ENCODE data around the gene KREMEN1.
"Not testable (repeated sequence)": the region's sequence is repeated elsewhere in the genome, so short reads cannot be mapped to it uniquely, and the experiment has no call there.

The KREMEN1 gene

DNA sequence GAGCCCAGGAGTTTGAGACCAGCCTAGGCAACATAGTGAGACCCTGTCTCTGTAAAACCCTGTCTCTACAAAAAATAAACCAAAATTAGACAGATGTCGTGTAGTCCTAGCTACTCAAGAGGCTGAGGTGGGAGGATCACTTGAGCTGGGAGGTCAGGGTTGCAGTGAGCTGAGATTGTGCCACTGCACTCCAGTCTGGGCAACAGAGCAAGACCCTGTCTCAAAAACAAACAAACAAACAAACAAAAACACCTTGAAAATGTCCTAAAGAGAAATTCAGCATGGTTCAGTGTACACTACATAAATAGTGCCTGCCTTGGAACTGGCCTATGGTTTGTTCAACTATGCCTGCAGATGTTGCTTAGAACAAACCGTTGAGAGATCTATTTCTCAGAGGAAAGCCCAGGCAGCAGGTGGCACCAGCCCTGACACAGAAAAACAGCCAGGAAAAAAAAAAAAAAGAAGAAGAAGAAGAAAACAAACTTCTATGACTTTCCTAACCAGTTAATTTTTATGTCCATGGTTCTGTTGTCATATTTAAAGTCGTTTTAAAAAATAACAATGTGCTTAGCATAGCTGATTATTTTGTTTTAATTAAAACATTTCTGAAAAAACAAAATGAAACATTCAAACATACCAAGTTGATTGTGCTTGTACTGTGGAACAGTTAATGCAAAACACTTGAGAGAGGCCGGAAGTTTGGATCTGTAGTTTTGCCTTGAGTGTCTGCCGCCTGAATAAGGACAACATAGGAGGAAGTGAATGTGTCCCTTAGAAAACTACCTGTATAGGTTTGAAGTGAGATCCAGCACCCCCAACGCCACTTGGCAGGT is 5.4 kb downstream of the KREMEN1 start:
- DNase-seq (ENCODE audit: low spot score) = no peak

DNA sequence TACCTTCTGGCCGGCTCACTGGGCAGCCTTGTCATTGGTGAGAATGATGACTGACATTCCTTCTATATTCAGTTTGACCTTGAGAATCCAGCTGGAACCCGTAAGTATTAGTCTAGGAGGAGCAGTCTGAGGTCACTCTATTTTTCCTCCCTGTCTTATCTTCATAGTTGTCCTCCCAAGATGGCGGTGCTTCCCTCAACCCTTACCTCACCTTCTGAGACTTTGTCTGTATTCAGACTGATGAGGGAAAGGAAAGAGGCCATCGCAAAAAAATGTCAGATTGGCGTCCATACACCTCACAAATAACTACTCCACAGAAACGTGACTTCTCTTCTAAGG is 6.0 kb downstream of the KREMEN1 start:
- DNase-seq (ENCODE audit: low spot score) = no peak

DNA sequence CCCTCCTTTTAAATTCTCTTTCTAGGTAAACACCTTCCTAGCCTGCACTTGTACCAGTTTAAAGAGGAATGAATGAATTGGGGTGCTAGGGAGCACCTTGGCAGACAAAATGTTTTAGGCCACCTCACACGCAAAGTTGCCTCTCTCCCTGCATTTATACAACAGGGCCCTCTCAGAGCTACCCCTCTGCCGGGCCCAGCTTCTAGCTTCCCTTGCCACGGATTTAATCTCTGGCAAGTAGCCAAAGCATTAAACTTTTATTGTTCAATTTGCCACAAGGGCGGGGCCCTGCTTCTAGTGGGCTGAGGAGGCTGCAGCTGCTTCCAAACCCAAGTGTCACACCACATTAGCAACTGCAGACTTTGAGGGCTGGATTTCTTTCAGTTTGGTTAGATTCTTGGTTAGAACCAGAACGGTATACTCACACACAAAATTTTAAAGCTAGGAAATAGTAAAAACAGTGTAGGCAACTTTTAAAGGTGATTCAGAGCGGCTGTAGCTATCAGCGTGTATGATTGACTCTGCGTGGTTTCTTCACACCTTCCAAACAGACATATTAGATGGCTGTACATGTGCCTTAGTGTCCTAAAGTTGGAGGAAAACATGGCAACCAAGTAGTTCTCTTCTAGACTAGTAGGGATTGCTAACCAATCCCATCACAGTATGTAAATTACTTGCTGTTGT is 6.5 kb downstream of the KREMEN1 start:
- no peak for DNase-seq (ENCODE audit: low spot score)

DNA sequence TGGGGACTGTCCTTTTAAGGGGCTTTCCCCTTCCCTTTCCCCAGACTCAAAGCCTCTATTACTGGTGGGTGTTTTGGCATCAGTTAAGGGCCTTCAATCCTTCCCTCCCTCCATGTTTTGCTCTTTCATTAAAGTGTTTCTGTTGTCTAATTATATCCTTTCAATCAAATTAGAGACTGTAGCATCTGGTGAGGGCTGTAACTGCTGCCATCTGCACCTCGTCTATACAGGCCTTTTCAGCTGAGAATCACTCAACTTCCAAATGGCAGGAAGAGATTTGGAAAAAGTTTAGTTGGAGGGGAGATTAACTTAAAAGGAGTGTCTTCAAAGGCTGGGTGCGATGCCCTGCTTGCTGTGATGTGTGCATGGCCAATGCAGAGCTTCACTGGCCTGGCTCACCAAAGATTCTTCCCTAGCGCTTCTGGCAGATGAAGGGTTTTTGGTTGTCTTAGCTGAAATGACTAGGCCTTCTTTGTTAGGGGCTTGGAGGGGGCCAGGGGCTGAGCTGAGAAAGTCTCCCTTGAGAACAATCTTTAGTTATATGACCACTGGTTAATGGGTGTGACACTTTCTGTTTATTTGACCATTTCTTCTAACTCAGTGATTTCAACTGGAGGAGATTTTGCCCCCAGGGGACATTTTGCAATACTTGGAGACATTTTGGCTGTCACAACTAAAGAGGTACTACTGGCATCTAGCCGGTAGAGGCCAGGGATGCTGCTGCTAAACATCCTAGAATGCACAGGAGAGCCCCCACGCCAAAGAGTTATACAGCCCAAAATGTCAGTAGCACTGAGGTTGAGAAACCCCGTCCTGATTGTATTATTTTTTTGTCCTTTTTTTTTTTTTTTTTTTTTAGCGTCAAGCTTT is 7.5 kb downstream of the KREMEN1 start:
- no peak for DNase-seq (ENCODE audit: low spot score)

DNA sequence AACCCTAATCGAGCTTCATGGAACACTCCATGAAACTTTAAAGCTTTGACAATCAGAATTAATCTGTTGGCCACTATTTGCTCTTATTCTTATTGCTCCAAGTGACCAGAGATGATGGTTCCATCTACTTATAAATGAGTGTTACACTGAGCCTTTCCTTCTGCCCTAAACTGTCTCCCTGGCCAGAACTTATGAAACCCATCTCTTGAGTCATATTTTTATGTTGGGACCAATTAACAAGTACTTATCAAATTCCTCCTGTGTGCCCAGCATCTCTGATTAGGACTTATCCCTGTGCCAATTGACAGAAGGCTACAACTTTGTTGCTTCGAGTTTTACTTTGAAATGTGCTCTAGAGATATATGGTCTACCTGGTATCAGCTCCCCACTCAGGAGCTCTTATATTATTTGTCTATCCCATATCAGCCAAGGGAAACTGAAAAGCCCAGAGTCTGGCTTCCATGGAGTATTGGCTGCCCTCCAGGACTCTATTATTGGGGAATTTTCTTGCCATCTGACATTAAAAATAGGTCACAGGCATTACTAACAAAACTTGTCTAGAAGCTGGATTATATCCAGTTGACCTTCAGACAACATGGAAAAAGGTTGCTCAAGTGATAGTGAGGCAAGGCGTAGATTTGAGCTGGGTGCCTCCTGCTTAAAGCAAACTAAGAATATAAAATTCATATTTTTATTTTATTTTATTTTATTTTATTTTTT is 8.8 kb downstream of the KREMEN1 start:
- DNase-seq (ENCODE audit: low spot score) = no peak

DNA sequence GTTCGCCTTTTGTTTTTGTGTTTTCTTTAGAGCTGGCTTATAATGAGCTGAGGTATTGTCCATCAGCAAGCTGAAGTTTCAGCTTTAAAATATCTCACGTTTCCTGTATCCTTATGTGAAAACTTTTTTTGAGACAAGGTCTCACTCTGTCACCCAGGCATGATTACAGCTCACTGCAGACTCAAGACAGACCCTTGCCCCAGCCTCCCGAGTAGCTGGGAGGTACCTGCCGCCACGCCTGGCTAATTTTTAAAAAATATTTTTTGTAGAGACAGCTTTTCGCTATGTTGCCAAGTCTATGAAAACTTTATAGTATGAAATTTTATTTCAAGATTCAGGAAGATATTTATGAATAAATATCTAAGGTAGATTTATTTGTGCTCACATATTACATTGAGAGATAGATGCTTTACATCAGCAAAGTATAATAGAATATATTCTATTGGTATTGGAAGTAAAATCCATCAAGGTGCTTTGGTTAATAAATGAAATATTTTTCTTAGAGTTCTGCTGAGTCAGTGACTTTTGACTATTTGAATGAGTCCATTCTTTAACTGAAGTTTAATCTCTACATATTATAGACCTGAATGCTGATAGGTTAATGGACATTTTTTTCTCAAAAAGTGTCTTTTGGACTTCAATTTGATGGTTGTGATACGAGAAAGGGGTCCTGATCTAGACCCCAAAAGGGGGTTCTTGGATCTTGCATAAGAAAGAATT is 10.2 kb downstream of the KREMEN1 start:
- DNase-seq (ENCODE audit: low spot score) = no peak

DNA sequence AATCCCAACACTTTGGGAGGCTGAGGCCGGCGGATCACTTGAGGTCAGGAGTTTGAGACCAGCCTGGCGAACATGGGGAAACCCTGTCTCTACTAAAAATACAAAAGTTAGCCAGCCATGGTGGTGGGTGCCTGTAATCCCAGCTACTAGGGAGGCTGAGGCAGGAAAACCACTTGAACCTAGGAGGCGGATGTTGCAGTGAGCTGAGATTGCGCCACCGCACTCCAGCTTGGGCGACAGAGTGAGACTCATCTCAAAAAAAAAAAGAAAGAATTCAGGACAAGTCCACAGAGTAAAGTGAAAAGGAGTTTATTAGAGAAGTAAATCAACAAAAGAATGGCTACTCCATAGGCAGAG is 10.7 kb downstream of the KREMEN1 start:
- not testable (repeated sequence) for DNase-seq (ENCODE audit: low spot score)

DNA sequence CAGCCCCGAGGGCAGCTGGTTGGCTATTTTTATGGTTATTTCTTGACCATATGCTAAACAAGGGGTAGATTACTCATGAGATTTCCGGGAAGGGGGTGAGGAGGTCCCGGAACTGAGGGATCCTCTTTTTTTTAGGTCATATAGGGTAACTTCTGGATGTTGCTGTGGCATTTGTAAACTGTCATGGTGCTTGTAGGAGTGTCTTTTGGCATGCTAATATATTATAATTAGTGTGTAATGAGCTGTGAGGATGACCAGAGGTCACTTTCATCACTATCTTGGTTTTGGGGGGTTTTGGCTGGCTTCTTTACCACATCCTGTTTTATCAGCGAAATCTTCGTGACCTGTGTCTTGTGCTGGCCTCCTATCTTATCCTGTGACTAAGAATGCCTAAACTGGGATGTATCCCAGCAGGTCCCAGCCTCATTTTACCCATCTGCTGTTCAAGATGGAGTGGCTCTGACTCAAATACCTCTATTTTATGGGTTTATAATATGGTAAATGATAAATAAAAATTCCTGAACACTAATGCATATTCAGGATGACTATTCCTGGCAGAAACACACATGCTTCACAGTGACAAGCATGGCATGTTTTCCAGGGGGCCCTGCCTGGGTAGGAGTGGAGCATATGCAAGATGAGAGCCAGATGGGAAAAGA is 11.2 kb downstream of the KREMEN1 start:
- DNase-seq (ENCODE audit: low spot score) = no peak

DNA sequence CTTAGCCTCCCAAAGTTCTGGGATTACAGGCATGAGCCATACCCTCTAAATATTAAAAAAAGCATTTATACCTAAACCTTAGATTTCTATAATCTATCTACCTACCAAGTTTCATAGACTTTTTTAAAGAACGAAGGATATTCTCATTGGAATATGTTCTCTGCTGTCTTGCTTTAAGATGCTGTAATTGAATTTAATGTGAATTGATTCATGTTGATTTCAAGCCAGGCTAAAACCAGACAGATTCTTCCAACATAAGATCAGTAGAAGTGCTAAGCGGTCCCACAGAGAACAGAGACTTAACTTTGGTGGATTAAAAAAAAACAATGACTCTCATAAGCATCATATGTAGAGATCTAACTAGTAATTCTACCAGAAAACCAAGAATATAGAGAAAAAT is 14.2 kb downstream of the KREMEN1 start:
- DNase-seq (ENCODE audit: low spot score) = no peak

DNA sequence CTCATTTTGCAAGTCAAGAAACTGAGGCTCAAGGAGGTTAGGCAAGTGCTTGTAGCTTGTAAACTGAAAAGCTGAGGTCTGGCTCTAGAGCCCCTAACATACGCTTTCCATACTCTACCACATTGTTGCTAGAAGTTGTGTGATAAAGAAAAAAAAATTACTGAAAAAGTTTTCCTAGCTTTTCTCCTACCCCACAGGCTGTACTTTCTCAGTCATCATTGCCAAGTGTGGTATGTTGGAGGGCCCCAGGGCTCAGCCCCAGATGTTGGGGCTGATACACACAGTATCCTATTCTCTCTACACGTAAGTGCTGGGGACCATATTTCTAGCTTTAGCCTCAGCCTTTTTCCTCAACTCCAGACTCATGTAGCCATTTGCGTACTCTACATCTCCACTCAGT is 16.0 kb downstream of the KREMEN1 start:
- no peak for DNase-seq (ENCODE audit: low spot score)

DNA sequence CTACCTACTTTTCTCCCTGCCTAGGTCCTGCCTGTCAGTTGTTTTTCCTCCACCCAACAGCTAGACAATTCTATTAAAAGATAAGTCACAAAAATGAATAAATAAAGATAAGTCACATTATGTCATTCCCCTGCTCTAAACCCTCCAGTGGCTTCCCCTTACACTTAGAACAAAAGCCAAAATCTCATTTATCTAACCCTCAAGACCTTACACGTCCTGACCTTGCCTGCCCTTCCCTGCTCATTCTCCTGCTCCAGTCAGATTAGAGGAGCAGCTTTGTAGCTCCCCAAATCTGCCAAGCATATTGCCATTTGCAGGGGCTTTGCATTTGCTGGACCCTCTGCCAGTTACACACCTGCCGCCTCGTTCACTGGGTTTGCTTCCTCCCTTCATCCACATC is 16.7 kb downstream of the KREMEN1 start:
- no peak for DNase-seq (ENCODE audit: low spot score)

DNA sequence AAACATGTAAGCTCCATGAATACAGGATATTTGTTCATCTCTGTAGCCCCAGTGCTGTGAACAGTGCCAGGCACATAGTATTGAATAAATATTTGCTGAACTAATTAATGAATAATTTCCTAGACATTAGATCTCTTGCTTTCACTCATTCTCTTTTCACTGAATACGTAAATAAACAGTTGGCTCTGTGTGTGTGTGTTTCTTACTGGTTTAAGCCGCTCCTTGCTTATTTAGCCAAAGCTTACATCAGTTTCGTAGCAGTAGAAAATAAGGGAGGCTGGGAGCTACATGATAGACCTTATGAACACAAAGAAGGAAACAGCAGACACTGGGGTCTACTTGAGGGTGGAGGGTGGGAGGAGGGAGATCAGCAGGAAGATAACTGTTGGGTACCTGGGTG is 17.2 kb downstream of the KREMEN1 start:
- no peak for DNase-seq (ENCODE audit: low spot score)

DNA sequence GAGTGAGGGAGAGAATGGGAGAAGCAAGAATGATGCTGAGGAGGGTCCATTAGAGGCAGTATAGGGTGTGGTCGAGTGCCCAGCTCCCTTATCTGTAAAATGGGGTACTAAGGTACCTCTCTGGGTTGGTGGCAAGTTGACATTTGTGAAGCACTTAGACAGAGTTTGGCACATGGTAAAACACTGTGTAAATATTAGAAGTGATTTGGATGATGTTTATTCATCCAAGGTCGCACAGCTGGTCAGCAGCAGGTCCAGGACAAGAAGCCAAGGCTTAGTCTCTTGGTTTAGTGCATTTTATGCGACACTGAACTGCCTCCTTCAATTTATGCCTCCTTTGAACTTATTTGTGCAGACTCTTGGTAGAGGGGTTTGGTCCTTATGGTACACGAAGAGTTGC is 19.4 kb downstream of the KREMEN1 start:
- no peak for DNase-seq (ENCODE audit: low spot score)

DNA sequence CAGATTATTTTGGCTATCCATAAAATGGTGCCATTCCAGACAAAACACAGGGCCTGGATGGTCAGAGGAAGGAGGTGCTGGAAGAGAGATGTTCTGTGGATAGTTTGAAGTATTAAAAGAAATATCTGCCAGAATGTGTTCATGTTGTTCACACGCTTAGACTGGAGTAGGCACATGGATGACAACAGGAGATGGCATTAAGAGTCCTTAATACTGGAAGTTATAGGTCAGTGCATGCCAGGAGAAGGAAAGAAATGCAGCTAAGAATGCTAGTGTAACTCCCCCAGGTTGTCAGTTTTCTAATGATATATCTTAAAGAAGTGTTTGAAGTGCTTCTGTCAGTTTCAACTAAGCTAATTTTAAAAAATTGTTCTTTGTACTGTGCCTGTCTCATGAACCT is 20.2 kb downstream of the KREMEN1 start:
- no peak for DNase-seq (ENCODE audit: low spot score)

DNA sequence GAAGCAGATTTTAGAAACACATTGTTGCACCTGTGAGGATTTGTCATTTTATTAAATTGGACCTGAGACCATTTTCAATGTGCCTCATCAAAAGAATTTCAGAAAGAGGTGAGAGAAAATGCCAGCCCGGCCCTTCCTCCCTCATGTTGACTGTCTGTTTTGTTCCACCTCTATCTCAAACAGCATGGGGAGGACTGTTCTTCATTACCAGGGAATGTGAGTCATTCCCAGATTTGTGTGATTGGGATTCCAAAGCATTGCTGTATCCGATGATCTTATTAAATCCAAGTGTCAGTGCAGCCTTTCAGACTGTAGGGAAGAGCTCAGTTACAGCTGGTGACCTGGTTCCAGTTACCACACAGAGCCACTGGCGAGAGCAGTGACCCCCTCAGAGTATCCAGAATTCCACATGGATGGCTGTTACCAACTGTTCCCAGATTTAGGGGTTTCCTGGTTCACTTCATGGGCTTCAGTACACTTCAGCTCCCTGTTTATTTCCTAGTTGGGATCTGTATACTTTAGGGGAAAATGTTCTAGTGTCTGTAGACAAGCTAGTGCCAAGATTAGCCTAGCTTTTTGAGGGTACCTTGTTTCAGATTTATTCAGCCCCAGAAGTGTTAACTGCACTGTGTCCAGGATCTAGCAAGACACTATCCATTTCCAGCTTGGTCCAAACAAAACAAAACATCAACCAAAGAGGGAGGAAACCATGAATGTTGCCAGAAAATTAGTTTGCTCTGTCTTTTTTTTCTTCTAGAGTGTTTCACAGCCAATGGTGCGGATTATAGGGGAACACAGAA is 20.9 kb downstream of the KREMEN1 start:
- no peak for DNase-seq (ENCODE audit: low spot score)

DNA sequence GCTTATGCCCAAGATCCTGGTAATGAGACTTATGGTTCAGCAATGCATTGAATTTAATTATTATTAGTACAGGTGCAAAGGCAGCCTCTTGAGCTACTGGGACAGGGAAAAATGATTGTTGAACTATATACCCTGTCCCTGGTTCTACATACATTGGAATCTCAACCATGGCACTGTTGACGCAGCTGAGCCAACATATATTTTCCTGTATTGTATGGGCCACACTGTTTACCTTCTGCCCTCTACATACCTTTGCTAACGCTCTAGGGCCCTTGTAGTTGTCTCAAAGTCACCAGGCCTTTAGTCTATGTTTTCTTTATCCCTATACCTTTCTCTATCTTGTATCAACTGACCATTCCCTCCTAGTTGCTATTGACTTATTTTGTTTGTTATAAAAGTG is 22.6 kb downstream of the KREMEN1 start:
- no peak for DNase-seq (ENCODE audit: low spot score)

DNA sequence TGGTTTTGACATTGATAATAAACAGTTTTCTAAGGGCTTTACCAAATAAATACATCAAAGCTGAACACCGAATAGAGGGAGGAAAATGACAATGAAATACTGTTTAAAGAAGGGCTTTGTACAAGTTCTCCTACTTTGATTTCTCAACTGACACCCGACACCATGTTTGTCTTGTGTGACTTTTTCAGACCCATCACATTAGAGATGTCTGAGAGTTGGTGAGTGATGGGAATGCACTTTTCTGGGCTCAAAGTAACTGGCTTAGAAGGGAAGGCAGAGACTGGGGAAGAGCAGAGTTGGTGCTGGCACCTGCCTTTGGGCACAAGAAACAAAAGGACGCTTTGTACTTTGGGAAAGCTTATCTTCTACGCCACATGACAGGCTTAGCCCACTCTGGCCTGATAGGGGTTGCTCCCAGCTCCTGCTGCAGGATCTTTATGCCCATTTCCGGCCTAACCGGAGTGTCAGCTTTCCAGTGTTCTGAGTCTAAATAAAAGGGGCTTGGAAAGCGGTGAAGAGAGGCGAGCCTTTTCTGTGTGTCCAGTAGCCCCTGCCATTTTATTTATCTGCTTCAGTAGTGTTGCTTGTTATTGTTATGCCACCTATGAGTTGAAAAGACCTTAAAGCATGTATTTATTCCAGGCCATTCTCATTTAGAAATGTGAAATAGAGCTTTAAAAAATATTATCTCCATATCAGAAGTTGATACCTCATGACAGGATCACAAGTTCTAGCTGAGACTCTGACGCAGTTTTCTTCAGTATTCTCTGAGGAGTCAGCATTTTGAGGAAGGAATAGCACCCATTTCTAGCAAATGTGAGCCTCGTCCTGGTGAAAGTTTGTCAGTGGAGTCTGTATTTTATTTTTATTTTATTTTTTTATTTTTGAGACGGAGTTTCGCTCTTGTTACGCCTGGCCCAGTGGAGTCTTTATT is 24.2 kb downstream of the KREMEN1 start:
- DNase-seq (ENCODE audit: low spot score) = no peak

DNA sequence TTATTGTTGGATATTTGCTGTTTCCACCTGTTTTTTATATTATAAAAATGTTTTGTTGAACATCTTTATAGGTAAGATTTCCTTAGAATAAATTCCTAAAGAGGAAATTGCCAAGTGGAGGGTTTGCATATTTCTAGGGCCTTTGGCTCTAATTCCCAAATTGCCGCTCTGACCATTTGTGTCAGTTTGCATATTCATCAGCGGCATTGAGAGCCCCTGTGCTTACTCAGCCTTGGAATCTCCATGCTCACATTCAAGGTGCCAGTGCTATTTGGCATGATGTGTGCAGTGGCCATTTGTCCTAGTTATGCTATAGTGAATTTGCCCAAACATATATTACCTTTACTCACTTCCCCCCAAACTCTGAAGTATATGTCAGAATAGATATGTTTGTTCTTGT is 25.5 kb downstream of the KREMEN1 start:
- DNase-seq (ENCODE audit: low spot score) = no peak

DNA sequence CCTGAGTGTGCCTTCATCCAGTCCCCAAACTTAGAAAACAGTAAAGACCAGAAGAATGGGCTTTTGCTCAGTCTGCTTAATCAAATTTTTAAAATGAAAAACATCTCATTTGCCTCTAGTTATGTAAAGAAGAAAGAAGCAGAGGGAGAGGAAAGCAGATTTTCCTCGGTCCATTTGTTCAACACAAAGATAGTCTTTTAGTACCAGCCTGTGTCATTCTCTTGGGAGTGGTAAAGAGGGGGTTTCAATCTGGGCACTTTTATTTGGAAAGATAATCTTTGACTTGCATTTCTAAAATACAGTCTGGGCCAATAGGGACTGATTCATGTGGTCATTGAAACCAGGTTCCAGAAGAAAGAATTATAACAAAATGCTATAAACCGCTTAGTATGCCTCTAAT is 29.5 kb downstream of the KREMEN1 start:
- DNase-seq (ENCODE audit: low spot score) = no peak
